ENCODE data around the gene CTH.
"Not testable (repeated sequence)": the region's sequence is repeated elsewhere in the genome, so short reads cannot be mapped to it uniquely, and the experiment has no call there.

Gene CTH

GRCh38 chr1:70411360-70411844 lies 334 bp downstream of the CTH start:
- no peak for DNase-seq

- DNase-seq = no peak
These were observed 4.8 kb downstream of the CTH start for GRCh38 chr1:70415882-70416281.

- DNase-seq = not testable (repeated sequence)
These were observed 8.1 kb downstream of the CTH start for GRCh38 chr1:70418973-70419734.

GRCh38 chr1:70420320-70420719 lies 9.3 kb downstream of the CTH start:
- no peak for DNase-seq

GRCh38 chr1:70426154-70427131 lies 15.4 kb downstream of the CTH start:
- DNase-seq = no peak

- no peak for DNase-seq
These were observed 16.9 kb downstream of the CTH start for GRCh38 chr1:70427976-70428375.

- no peak for DNase-seq
These were observed 18.2 kb downstream of the CTH start for GRCh38 chr1:70429219-70429618.

GRCh38 chr1:70429757-70430156 lies 18.7 kb downstream of the CTH start:
- no peak for DNase-seq

- DNase-seq = no peak
These were observed 20.2 kb downstream of the CTH start for GRCh38 chr1:70431317-70431716.

GRCh38 chr1:70431874-70432273 lies 20.8 kb downstream of the CTH start:
- no peak for DNase-seq

- DNase-seq = no peak
These were observed 23.3 kb downstream of the CTH start for GRCh38 chr1:70434253-70434859.

- DNase-seq = no peak
These were observed 25.7 kb downstream of the CTH start for GRCh38 chr1:70436622-70437251.

- DNase-seq = no peak
These were observed 27.5 kb downstream of the CTH start for GRCh38 chr1:70438529-70438928.

GRCh38 chr1:70440642-70441391 lies 29.7 kb downstream of the CTH start:
- DNase-seq = no peak

- DNase-seq = no peak
These were observed 30.4 kb downstream of the CTH start for GRCh38 chr1:70441392-70442035.

- no peak for DNase-seq
These were observed 31.4 kb downstream of the CTH start for GRCh38 chr1:70442490-70442889.

- no peak for DNase-seq
These were observed 32.7 kb downstream of the CTH start for GRCh38 chr1:70443739-70444138.

GRCh38 chr1:70449049-70449448 lies 38.0 kb downstream of the CTH start:
- DNase-seq = no peak

GRCh38 chr1:70452164-70452939 lies 41.3 kb downstream of the CTH start:
- DNase-seq = not testable (repeated sequence)

GRCh38 chr1:70455291-70455690 lies 44.2 kb downstream of the CTH start:
- DNase-seq = peak; percentile 52

GRCh38 chr1:70458131-70458530 lies 47.1 kb downstream of the CTH start:
- no peak for DNase-seq

All from NCI-H524 treated with DMSO at 0.1 percent for 48 hours (cell line).